MCF 10A (cell line): ENCODE results near the gene PRUNE1. TPM values are rescaled to one million over a fixed set of nuclear protein-coding genes. Genes with fewer than 3 reads are reported as not detected.

Experiments
- Bru-seq: library from RNA; stranded (reverse); fragments of 400-500 nt; gene quantifications from one replicate; lab custom pipeline; 2021; lab: Mats Ljungman, UMichigan
- BruChase-seq, 2 experiments: library from RNA; stranded (reverse); fragments of 400-500 nt; gene quantifications; one replicate each; lab custom pipeline; 2021; lab: Mats Ljungman, UMichigan
- BruUV-seq: library from RNA; stranded (reverse); fragments of 400-500 nt; replicated peaks from 2 replicates; lab custom pipeline; 2021; lab: Mats Ljungman, UMichigan
- CTCF ChIA-PET: fragments of 300-600 bp; sonication (Branson Sonifier 250); formaldehyde crosslinking; extraction: SDS; loops from one replicate; lab custom pipeline; 2021; ENCODE audit warnings: antibody characterized with exemption, inconsistent platforms; lab: Yijun Ruan, JAX
- POLR2A ChIA-PET: fragments of 300-600, 350-650 bp; sonication (Branson Sonifier 250); formaldehyde crosslinking; extraction: SDS; loops from one replicate; lab custom pipeline; 2020; ENCODE audit warnings: antibody characterized with exemption, inconsistent platforms; lab: Yijun Ruan, JAX
- DNase-seq: peaks from one replicate; pipeline ENCODE4 v3.0.0-alpha.2; 2018; ENCODE audit not compliant: unreplicated experiment
- H3K27ac Mint-ChIP-seq: one replicate; pipeline ENCODE4 v1.8.0; 2022; ENCODE audit warnings: mild to moderate bottlenecking, low read depth, mixed read lengths; ENCODE audit not compliant: unreplicated experiment
- H3K27me3 Mint-ChIP-seq: one replicate; pipeline ENCODE4 v1.8.0; 2022; ENCODE audit warnings: mixed read lengths; ENCODE audit not compliant: insufficient read depth, unreplicated experiment
- H3K36me3 Mint-ChIP-seq: one replicate; pipeline ENCODE4 v1.8.0; 2022; ENCODE audit warnings: mild to moderate bottlenecking, moderate library complexity, mixed read lengths; ENCODE audit not compliant: insufficient read depth, unreplicated experiment
- H3K4me1 Mint-ChIP-seq: one replicate; pipeline ENCODE4 v1.8.0; 2022; ENCODE audit warnings: mixed read lengths; ENCODE audit not compliant: insufficient read depth, unreplicated experiment
- H3K4me3 Mint-ChIP-seq: one replicate; pipeline ENCODE4 v1.8.0; 2022; ENCODE audit warnings: mild to moderate bottlenecking, moderate library complexity, mixed read lengths; ENCODE audit not compliant: unreplicated experiment
- H3K9me3 Mint-ChIP-seq: one replicate; pipeline ENCODE4 v1.8.0; 2022; ENCODE audit warnings: mixed read lengths; ENCODE audit not compliant: unreplicated experiment
- intact Hi-C: fragments of 100-400 bp; cut with micrococcal nuclease; formaldehyde crosslinking; loops from 2 replicates; pipeline ENCODE4 v1.14.1; 2022
- long read RNA-seq: library from polyadenylated mRNA; stranded (forward); transcript quantifications from one replicate; pipeline ENCODE4 v2.0.0, GENCODE V29; 2022
- total RNA-seq: library from RNA; stranded (reverse); gene quantifications from 2 replicates; pipeline ENCODE4 v1.2.3, GENCODE V29; 2022
- TF ChIP-seq, protein P1 (sequence below): fragments of 200-600 bp; IDR thresholded peaks from one replicate; pipeline ENCODE4 v1.8.0; 2022; ENCODE audit warnings: antibody characterized with exemption, mild to moderate bottlenecking; ENCODE audit not compliant: unreplicated experiment

The PRUNE1 gene, protein sequence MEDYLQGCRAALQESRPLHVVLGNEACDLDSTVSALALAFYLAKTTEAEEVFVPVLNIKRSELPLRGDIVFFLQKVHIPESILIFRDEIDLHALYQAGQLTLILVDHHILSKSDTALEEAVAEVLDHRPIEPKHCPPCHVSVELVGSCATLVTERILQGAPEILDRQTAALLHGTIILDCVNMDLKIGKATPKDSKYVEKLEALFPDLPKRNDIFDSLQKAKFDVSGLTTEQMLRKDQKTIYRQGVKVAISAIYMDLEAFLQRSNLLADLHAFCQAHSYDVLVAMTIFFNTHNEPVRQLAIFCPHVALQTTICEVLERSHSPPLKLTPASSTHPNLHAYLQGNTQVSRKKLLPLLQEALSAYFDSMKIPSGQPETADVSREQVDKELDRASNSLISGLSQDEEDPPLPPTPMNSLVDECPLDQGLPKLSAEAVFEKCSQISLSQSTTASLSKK
- total RNA-seq (17.6 and 24.1 TPM in 2 replicates), Bru-seq, nascent RNA (percentile 52 among the genes with signal in this experiment), BruChase-seq, experiment 1, labeled RNA remaining after a 6-hour chase (percentile 71 among the genes with signal in this experiment), BruChase-seq, experiment 2, labeled RNA remaining after a 2-hour chase (percentile 66 among the genes with signal in this experiment)
- long read RNA-seq, transcript PRUNE1-201 (8 exons, 2,997 nt): major isoform, 13 of 36 reads
- long read RNA-seq, partial matches to known transcripts: 2 of 36 reads
- long read RNA-seq, other reads (novel, unspliced or antisense): 17 of 36 reads

DNA sequence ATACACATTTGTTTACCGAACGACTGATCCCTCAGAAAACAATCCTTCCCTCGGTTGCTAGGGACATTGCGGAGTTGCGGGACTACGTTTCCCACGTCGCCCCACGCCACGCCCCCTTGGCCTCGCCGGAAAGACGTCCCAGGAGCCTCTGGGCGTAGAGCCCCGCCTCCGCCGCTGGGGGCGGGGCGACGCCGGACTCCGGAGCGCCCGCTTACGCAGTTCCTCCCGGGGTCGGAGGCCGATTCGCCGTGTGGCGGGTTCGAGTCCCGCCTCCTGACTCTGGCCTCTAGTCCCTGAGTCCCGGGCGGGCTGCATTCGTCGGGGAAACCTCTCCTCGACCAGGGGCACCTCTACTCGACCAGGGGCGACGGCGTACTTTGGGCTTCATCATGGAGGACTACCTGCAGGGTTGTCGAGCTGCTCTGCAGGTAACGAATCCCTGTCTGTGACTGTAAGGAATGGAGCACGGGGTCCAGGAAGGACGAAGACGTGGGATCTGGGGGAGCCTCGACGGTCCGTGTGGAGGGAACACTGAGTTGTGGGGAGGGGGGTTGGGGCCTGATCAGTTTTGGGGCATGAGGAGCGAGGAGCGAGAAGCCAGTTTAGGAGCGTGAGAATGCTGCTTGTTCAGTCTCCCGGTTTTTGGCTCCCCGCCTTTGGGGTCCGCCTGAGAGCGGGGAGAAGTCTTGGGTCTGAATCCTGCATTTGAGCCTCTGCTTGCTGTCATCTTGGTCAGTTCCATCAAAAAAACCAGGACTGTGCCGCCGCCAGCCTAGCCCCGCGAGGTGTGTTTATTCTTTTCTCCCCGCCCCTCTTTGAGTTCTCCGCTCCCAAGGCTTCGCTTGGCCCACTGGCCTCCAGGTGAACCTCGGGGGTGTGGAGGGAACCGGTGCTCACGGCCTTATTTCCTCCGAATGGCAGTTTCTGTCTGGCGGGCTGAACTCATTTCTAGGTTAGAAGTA lies at the start of gene PRUNE1:
PRUNE1 (plus strand) TSS at position 206 of the 962 bp plus-strand sequence; CDS start at position 390, 184 bp downstream.
- peak; percentile 97 for DNase-seq
- Mint-ChIP-seq H3K4me3 (peak within 1 kb of the TSS; percentile 94), H3K27ac (peak within 1 kb of the TSS; percentile 99), H3K27me3 (no peaks in the 10 kb centered on the region), H3K9me3 (no peaks in the 10 kb centered on the region), H3K36me3 (peaks cover 16% of the 10 kb centered on the region), H3K4me1 (peaks cover 35% of the 10 kb centered on the region)
- ChIA-PET POLR2A (interaction anchor here (0.7 to 2.9 kb wide), 6 partner anchors 13 to 524 kb away, joined by 3 to 16 read pairs (median 3); partner anchors contain the start of genes CDC42SE1 and MLLT11), CTCF (interaction anchor here (1.1 to 1.9 kb wide), 2 partner anchors 16 to 149 kb away, joined by 3 to 8 read pairs; no protein-coding TSS in a partner anchor)
- TSS peak; percentile 50 for BruUV-seq
- TF ChIP-seq, protein P1, sequence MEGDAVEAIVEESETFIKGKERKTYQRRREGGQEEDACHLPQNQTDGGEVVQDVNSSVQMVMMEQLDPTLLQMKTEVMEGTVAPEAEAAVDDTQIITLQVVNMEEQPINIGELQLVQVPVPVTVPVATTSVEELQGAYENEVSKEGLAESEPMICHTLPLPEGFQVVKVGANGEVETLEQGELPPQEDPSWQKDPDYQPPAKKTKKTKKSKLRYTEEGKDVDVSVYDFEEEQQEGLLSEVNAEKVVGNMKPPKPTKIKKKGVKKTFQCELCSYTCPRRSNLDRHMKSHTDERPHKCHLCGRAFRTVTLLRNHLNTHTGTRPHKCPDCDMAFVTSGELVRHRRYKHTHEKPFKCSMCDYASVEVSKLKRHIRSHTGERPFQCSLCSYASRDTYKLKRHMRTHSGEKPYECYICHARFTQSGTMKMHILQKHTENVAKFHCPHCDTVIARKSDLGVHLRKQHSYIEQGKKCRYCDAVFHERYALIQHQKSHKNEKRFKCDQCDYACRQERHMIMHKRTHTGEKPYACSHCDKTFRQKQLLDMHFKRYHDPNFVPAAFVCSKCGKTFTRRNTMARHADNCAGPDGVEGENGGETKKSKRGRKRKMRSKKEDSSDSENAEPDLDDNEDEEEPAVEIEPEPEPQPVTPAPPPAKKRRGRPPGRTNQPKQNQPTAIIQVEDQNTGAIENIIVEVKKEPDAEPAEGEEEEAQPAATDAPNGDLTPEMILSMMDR: no peak
- intact Hi-C loops: loop anchor here (5.0 kb wide), 2 partner anchors 49 to 446 kb away; partner anchors contain the start of gene CDC42SE1

DNA sequence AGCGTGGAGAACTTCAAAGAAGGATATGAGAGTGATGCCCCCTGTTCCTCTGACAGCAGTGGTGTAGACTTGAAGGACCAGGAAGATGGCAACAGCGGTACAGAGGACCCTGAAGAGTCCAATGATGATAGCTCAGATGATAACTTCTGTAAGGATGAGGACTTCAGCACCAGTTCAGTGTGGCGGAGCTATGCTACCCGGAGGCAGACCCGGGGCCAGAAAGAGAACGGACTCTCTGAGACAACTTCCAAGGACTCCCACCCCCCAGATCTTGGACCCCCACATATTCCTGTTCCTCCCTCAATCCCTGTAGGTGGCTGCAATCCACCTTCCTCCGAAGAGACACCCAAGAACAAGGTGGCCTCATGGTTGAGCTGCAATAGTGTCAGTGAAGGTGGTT lies 47.6 kb upstream of the PRUNE1 start:
- Mint-ChIP-seq H3K27me3 (no peaks in the 10 kb centered on the region), H3K4me1 (no peaks in the 10 kb centered on the region), H3K4me3 (no peak overlapping the region), H3K27ac (no peak overlapping the region), H3K36me3 (peaks cover 97% of the 10 kb centered on the region), H3K9me3 (no peaks in the 10 kb centered on the region)
- CTCF ChIA-PET: interaction anchor here (4.9 kb wide), 1 partner anchor 35 kb away, joined by 30 read pairs; no protein-coding TSS in a partner anchor
- no TSS peak for BruUV-seq
- POLR2A ChIA-PET: interaction anchor here (0.7 to 1.3 kb wide), 5 partner anchors 9 to 594 kb away, joined by 3 to 4 read pairs (median 3); no protein-coding TSS in a partner anchor
- DNase-seq: no peak
- TF ChIP-seq, protein P1: no peak
- intact Hi-C loops: no loop called here

DNA sequence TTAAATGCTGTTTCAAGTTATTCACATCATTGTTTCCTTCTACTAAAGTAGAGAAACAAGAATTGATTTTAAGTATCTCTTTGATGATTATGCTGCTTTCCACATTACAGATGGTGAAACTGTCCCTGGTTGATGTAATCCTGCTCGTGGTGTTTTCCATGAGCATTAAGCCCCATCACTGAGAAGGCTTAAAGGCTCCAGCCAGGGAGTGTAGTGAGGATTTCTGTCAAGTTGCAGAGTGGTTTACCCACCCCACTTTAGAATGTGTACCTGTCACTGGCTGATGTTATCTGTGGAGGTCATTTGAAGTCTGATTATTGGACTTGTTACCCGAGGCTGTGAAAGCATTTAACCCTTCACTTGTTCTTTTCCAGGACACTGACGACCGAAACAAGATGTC lies 46.5 kb upstream of the PRUNE1 start:
- Mint-ChIP-seq H3K27ac (no peak overlapping the region), H3K36me3 (peaks cover 97% of the 10 kb centered on the region), H3K27me3 (no peaks in the 10 kb centered on the region), H3K9me3 (no peaks in the 10 kb centered on the region), H3K4me1 (no peaks in the 10 kb centered on the region), H3K4me3 (no peak overlapping the region)
- POLR2A ChIA-PET: interaction anchor here (0.9 to 1.3 kb wide), 3 partner anchors 9 to 32 kb away, joined by 3 to 7 read pairs (median 4); no protein-coding TSS in a partner anchor
- intact Hi-C loops: no loop called here
- CTCF ChIA-PET: interaction anchor here (0.6 to 1.1 kb wide), 4 partner anchors 18 to 532 kb away, joined by 3 to 4 read pairs (median 3); no protein-coding TSS in a partner anchor
- BruUV-seq: no TSS peak
- TF ChIP-seq, protein P1: no peak
- DNase-seq: no peak
